HepG2 (cell line): ENCODE measurements around the gene PRICKLE3. TPM values are rescaled to one million over a fixed set of nuclear protein-coding genes. Genes with fewer than 3 reads are reported as not detected.

ENCODE experiments used
- ATAC-seq: fragments of 200-7000 bp; cut with Tn5 transposase; 3 replicates; pipeline ENCODE4 v1.9.1; 2020; ENCODE audit warnings: mild to moderate bottlenecking, moderate library complexity
- BruUV-seq: library from RNA; stranded (reverse); fragments of 400-500 nt; replicated peaks from 2 replicates; lab custom pipeline; 2021; lab: Mats Ljungman, UMichigan
- CTCF ChIA-PET: fragments of 300-600 bp; formaldehyde crosslinking; extraction: SDS; loops from one replicate; lab custom pipeline; 2021; ENCODE audit warnings: low total read pairs, inconsistent platforms, low intra/inter-chr PET ratio; lab: Yijun Ruan, JAX
- POLR2A ChIA-PET: fragments of 350-600 bp; sonication (Branson Sonifier 250); formaldehyde crosslinking; loops from one replicate; lab custom pipeline; 2020; ENCODE audit warnings: antibody characterized with exemption, inconsistent platforms; lab: Yijun Ruan, JAX
- DNase-seq: peaks from one replicate; pipeline ENCODE4 v3.0.0-alpha.2; 2015; ENCODE audit warnings: low spot score
- FAIRE-seq: peaks from 3 replicates; lab custom pipeline; 2011; peaks lifted over from hg19 to GRCh38; lab: Jason Lieb, UNC
- H2AFZ ChIP-seq: one replicate; pipeline ENCODE4 v1.6.1; 2011; ENCODE audit warnings: low read length, inconsistent platforms
- H3K27ac ChIP-seq: fragments of 300-600 bp; 3 replicates; pipeline ENCODE4 v1.8.0; 2011; ENCODE audit warnings: mixed run types, mild to moderate bottlenecking, mixed read lengths, low read length, inconsistent platforms; ENCODE audit not compliant: insufficient read depth; ENCODE audit errors: extremely low read length
- H3K27me3 ChIP-seq, 2 experiments: fragments of 200-600 bp in 1 of 2; 2 replicates in 1 of 2; 3 replicates in 1 of 2; pipeline versions ENCODE4 v1.6.0 to v1.8.0; 2011; ENCODE audit warnings: low read length in 2 of 2, mild to moderate bottlenecking in 2 of 2, moderate library complexity in 2 of 2, inconsistent platforms in 1 of 2; ENCODE audit not compliant: insufficient read depth in 2 of 2, control insufficient read depth in 1 of 2
- H3K36me3 ChIP-seq, 2 experiments: fragments of 200-600 bp in 1 of 2; replicated peaks in 1 of 2; 2 replicates in 1 of 2; 3 replicates in 1 of 2; pipeline versions ENCODE4 v1.5.1 to v1.8.0; 2011; ENCODE audit warnings: low read length in 2 of 2, inconsistent platforms in 1 of 2; ENCODE audit not compliant: insufficient read depth in 2 of 2, control insufficient read depth in 1 of 2
- H3K4me1 ChIP-seq: 2 replicates; pipeline ENCODE4 v1.5.1; 2012; ENCODE audit warnings: low read length, inconsistent platforms; ENCODE audit not compliant: insufficient read depth
- H3K4me2 ChIP-seq: 2 replicates; pipeline ENCODE4 v1.6.0; 2011; ENCODE audit warnings: low read depth, low read length, inconsistent platforms
- H3K4me3 ChIP-seq, 3 experiments: fragments of 200-600 bp in 1 of 3; sonication (generic), shearing (Covaris generic) in 1 of 3; replicated peaks in 1 of 3; 2 replicates each; pipeline ENCODE4 v1.5.1; 2011 to 2016; ENCODE audit warnings: low read length in 3 of 3, inconsistent platforms in 2 of 3, low read depth in 2 of 3, mild to moderate bottlenecking in 2 of 3, control low read depth in 1 of 3, mixed read lengths in 1 of 3; ENCODE audit not compliant: insufficient read depth in 1 of 3
- H3K79me2 ChIP-seq: one replicate; pipeline ENCODE4 v1.6.1; 2011; ENCODE audit warnings: low read length, inconsistent platforms; ENCODE audit not compliant: insufficient read depth
- H3K9ac ChIP-seq: 2 replicates; pipeline ENCODE4 v1.6.0; 2011; ENCODE audit warnings: mild to moderate bottlenecking, low read depth, low read length, inconsistent platforms; ENCODE audit not compliant: insufficient read depth
- H3K9me3 ChIP-seq: 2 replicates; pipeline ENCODE4 v1.5.1; 2012; ENCODE audit warnings: mild to moderate bottlenecking, low read length
- H4K20me1 ChIP-seq: 2 replicates; pipeline ENCODE4 v1.6.0; 2011; ENCODE audit warnings: inconsistent platforms, mild to moderate bottlenecking, low read length, moderate library complexity; ENCODE audit not compliant: insufficient read depth
- MBD4 ChIP-seq: IDR thresholded peaks from 2 replicates; pipeline ENCODE4 v1.6.1; 2012; ENCODE audit warnings: low read length, inconsistent platforms, borderline replicate concordance
- MEF2D ChIP-seq: sonication (generic); formaldehyde crosslinking; IDR thresholded peaks from 2 replicates; pipeline ENCODE4 v1.5.1; 2020; ENCODE audit warnings: mild to moderate bottlenecking, missing genetic modification reagents
- PHF5A ChIP-seq: IDR thresholded peaks from one replicate; pipeline ENCODE4 v1.6.1; 2018; ENCODE audit warnings: low read depth, missing genetic modification reagents; ENCODE audit not compliant: unreplicated experiment
- POGK ChIP-seq: sonication (generic); formaldehyde crosslinking; conservative IDR thresholded peaks from 2 replicates; pipeline ENCODE4 v1.8.0; 2022; ENCODE audit warnings: mild to moderate bottlenecking, moderate library complexity, missing genetic modification reagents
- SNAI1 ChIP-seq: sonication (generic); formaldehyde crosslinking; IDR thresholded peaks from 2 replicates; pipeline ENCODE4 v1.5.0; 2020; ENCODE audit warnings: mild to moderate bottlenecking, missing genetic modification reagents, borderline replicate concordance
- TBX3 ChIP-seq: fragments of 450-650 bp; IDR thresholded peaks from 2 replicates; pipeline ENCODE4 v1.6.1; 2017; ENCODE audit warnings: antibody characterized with exemption, mild to moderate bottlenecking, inconsistent platforms, borderline replicate concordance
- ZBTB20 ChIP-seq: sonication (generic); formaldehyde crosslinking; IDR thresholded peaks from 2 replicates; pipeline ENCODE4 v1.8.1; 2023; ENCODE audit warnings: missing genetic modification reagents, low read depth, mild to moderate bottlenecking, borderline replicate concordance
- ZBTB4 ChIP-seq: sonication (generic); formaldehyde crosslinking; IDR thresholded peaks from 2 replicates; pipeline ENCODE4 v1.4.0; 2020; ENCODE audit warnings: missing genetic modification reagents, mild to moderate bottlenecking, borderline replicate concordance
- ZBTB46 ChIP-seq: sonication (generic); formaldehyde crosslinking; IDR thresholded peaks from 2 replicates; pipeline ENCODE4 v1.4.0; 2020; ENCODE audit warnings: mild to moderate bottlenecking, missing genetic modification reagents, borderline replicate concordance
- ZFAT ChIP-seq: sonication (generic); formaldehyde crosslinking; conservative IDR thresholded peaks from 2 replicates; pipeline ENCODE4 v1.8.1; 2023; ENCODE audit warnings: missing genetic modification reagents, inconsistent platforms
- ZMYM3 ChIP-seq: sonication (generic); formaldehyde crosslinking; IDR thresholded peaks from 2 replicates; pipeline ENCODE4 v1.5.1; 2020; ENCODE audit warnings: mild to moderate bottlenecking, missing genetic modification reagents
- ZNF512B ChIP-seq: sonication (generic); formaldehyde crosslinking; IDR thresholded peaks from 2 replicates; pipeline ENCODE4 v1.5.1; 2020; ENCODE audit warnings: missing genetic modification reagents, mild to moderate bottlenecking, borderline replicate concordance
- ZNF776 ChIP-seq: sonication (generic); formaldehyde crosslinking; IDR thresholded peaks from 2 replicates; pipeline ENCODE4 v1.4.0; 2020; ENCODE audit warnings: mild to moderate bottlenecking, missing genetic modification reagents
- WGBS: methylation state at CpG from one replicate; pipeline ENCODE4 v1.1.6; 2017; ENCODE audit warnings: low lambda C conversion rate; 5-methylcytosine and 5-hydroxymethylcytosine counted together
- in situ Hi-C: cut with HindIII; loops from 2 replicates; pipeline ENCODE4 v1.10.0; 2017; ENCODE audit warnings: low pct_unique_long_range_greater_than_20kb; ENCODE audit not compliant: extremely low pct_ligation_motif_present
- intact Hi-C: fragments of 100-400 bp; cut with micrococcal nuclease; formaldehyde crosslinking; loops from one replicate; pipeline ENCODE4 v1.10.0; 2022; ENCODE audit not compliant: unreplicated experiment
- polyA plus RNA-seq, 8 experiments: library from polyadenylated mRNA; depleted of rRNA in 3 of 8; stranded (reverse) in 7 of 8; unstranded in 1 of 8; fragments of >200 nt; fragmentation: Illumina TruSeq in 4 of 8; extraction: Trizol in 4 of 8; gene quantifications; 2 replicates each; pipeline versions ENCODE4 v1.2.1 to v1.2.3, GENCODE V29; 2011 to 2016; ENCODE audit warnings: low read depth in 4 of 8, missing spikeins in 1 of 8, mixed read lengths in 1 of 8; ENCODE audit not compliant: insufficient read depth in 1 of 8
- total RNA-seq, 5 experiments: library from RNA; depleted of rRNA; stranded (reverse); fragments of >200 nt; fragmentation: Illumina TruSeq; extraction: Trizol; gene quantifications; 2 replicates each; pipeline ENCODE4 v1.2.3, GENCODE V29; 2016; ENCODE audit warnings: low read depth in 1 of 5

Gene PRICKLE3
- total and polyA plus RNA-seq, 2 of the 13 experiments (the other 11 are each of a cell fraction or from before 2014, with no cell fraction given), result 2.6 TPM

GRCh38 chrX:49227726-49228125 is 41.6 kb upstream of the PRICKLE3 start:
- no peak for FAIRE-seq
- Histone ChIP-seq H3K4me1 (no peaks in the 10 kb centered on the region), H3K36me3 (no peaks in the 10 kb centered on the region), H4K20me1 (no peaks in the 10 kb centered on the region), H3K9me3 (no peaks in the 10 kb centered on the region), H3K27me3 (0 out of 5 replicates have a peak, but pooled peaks cover 0 to 1% of the 10 kb centered on the region in 2 experiments), H2AFZ (no peak overlapping the region), H3K4me2 (no peak overlapping the region), H3K9ac (no peak overlapping the region), H3K79me2 (no peaks in the 10 kb centered on the region), H3K27ac (no peak overlapping the region), H3K4me3 (no peak overlapping the region)
- BruUV-seq, result no TSS peak
- intact Hi-C loops (no loop called here), in situ Hi-C loops (no loop called here)
- ATAC-seq, result no peak
- ChIA-PET POLR2A (interaction anchor here (1.2 kb wide), 1 partner anchor 37 kb away, joined by 3 read pairs; no protein-coding TSS in a partner anchor), CTCF (no interaction called here)
- no peak for DNase-seq
- 12% methylated on average over 2 of the region's 2 CpGs for WGBS
- TF ChIP-seq ZBTB4 (CRISPR knock-in tag) (no peak), SNAI1 (no peak), TBX3 (no peak), MEF2D (CRISPR knock-in tag) (no peak), ZBTB20 (CRISPR knock-in tag) (no peak), ZNF776 (CRISPR knock-in tag) (no peak), ZFAT (CRISPR knock-in tag) (no peak), MBD4 (no peak), POGK (no peak), ZBTB46 (CRISPR knock-in tag) (no peak), ZNF512B (CRISPR knock-in tag) (no peak), PHF5A (no peak), ZMYM3 (CRISPR knock-in tag) (no peak)
